Measurements from ENCODE around the gene RNF169.

DNA sequence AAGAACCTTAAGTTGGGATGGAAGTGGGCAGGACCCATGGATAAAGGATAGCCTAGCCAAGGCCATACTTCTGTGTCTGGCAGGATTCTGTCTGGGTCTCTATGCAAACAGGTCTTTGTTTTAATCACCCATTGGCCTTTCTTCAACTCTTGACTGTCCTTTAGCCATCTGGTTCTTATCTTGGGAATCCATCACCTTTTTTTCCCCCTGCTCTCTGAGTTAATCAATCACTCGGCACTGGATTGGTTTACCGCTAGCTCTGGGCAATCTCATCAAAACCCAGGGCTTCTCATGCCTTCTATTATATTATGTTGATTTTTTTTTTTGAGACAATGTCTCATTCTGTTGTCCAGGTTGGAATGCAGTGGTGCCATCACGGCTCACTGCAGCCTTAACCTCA is 1.8 kb upstream of the RNF169 start:
- no peak for TF ChIP-seq POLR2A (IDR thresholded peaks at IDR 0.05)
- TF ChIP-seq, protein P1, sequence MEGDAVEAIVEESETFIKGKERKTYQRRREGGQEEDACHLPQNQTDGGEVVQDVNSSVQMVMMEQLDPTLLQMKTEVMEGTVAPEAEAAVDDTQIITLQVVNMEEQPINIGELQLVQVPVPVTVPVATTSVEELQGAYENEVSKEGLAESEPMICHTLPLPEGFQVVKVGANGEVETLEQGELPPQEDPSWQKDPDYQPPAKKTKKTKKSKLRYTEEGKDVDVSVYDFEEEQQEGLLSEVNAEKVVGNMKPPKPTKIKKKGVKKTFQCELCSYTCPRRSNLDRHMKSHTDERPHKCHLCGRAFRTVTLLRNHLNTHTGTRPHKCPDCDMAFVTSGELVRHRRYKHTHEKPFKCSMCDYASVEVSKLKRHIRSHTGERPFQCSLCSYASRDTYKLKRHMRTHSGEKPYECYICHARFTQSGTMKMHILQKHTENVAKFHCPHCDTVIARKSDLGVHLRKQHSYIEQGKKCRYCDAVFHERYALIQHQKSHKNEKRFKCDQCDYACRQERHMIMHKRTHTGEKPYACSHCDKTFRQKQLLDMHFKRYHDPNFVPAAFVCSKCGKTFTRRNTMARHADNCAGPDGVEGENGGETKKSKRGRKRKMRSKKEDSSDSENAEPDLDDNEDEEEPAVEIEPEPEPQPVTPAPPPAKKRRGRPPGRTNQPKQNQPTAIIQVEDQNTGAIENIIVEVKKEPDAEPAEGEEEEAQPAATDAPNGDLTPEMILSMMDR (IDR thresholded peaks at IDR 0.05): no peak

Measured in suprapubic skin (tissue), 3 donors.